Measurements from ENCODE around the gene CCDC97.

Gene CCDC97

GRCh38 chr19:41355035-41355434 is 45.1 kb downstream of the CCDC97 start:
- TF ChIP-seq ISL1 (CRISPR knock-in tag; IDR thresholded peaks at IDR 0.05) (no peak), ZNF565 (CRISPR knock-in tag; conservative IDR thresholded peaks at IDR 0.05; ENCODE audit: low read depth) (no peak), TCF4 (CRISPR knock-in tag; IDR thresholded peaks at IDR 0.05; ENCODE audit: borderline replicate concordance) (no peak), CSRNP3 (CRISPR knock-in tag; IDR thresholded peaks at IDR 0.05) (no peak), ZFP3 (CRISPR knock-in tag; IDR thresholded peaks at IDR 0.05) (no peak), CREB5 (CRISPR knock-in tag; IDR thresholded peaks at IDR 0.05; ENCODE audit: low read depth) (no peak), ARNTL (CRISPR knock-in tag; IDR thresholded peaks at IDR 0.05; ENCODE audit: borderline replicate concordance, low read depth) (no peak), OSR1 (CRISPR knock-in tag; IDR thresholded peaks at IDR 0.05) (no peak), TOX (CRISPR knock-in tag; IDR thresholded peaks at IDR 0.05; ENCODE audit: borderline replicate concordance) (no peak), CSDC2 (CRISPR knock-in tag; IDR thresholded peaks at IDR 0.05) (no peak), TSHZ2 (CRISPR knock-in tag; IDR thresholded peaks at IDR 0.05) (no peak), GLIS3 (CRISPR knock-in tag; IDR thresholded peaks at IDR 0.05) (no peak), ESRRG (CRISPR knock-in tag; IDR thresholded peaks at IDR 0.05) (no peak), SNAI2 (CRISPR knock-in tag; IDR thresholded peaks at IDR 0.05) (no peak), PPARA (CRISPR knock-in tag; IDR thresholded peaks at IDR 0.05; ENCODE audit: borderline replicate concordance) (no peak)
- no peak for ATAC-seq

- TF ChIP-seq CSRNP3 (CRISPR knock-in tag; IDR thresholded peaks at IDR 0.05) (no peak), CREB5 (CRISPR knock-in tag; IDR thresholded peaks at IDR 0.05; ENCODE audit: low read depth) (no peak), TOX (CRISPR knock-in tag; IDR thresholded peaks at IDR 0.05; ENCODE audit: borderline replicate concordance) (no peak), ZNF565 (CRISPR knock-in tag; conservative IDR thresholded peaks at IDR 0.05; ENCODE audit: low read depth) (no peak), ZNF8 (CRISPR knock-in tag; IDR thresholded peaks at IDR 0.05) (no peak), PPARA (CRISPR knock-in tag; IDR thresholded peaks at IDR 0.05; ENCODE audit: borderline replicate concordance) (no peak)
- ATAC-seq = no peak
Measured at GRCh38 chr19:41355802-41356201, 45.8 kb downstream of the CCDC97 start.

GRCh38 chr19:41356984-41357739 is 47.2 kb downstream of the CCDC97 start:
- TF ChIP-seq ZC3H10 (CRISPR knock-in tag; IDR thresholded peaks at IDR 0.05) (no peak), CREB5 (CRISPR knock-in tag; IDR thresholded peaks at IDR 0.05; ENCODE audit: low read depth) (no peak), ISL1 (CRISPR knock-in tag; IDR thresholded peaks at IDR 0.05) (no peak), ESRRG (CRISPR knock-in tag; IDR thresholded peaks at IDR 0.05) (no peak), TCF4 (CRISPR knock-in tag; IDR thresholded peaks at IDR 0.05; ENCODE audit: borderline replicate concordance) (no peak), GLIS3 (CRISPR knock-in tag; IDR thresholded peaks at IDR 0.05) (no peak)
- no peak for ATAC-seq

All from SK-N-SH treated with all-trans-retinoic acid at 6 μM for 48 hours (cell line).